ENCODE measurements around the gene GRIK3.

GRCh38 chr1:36762174-36762573 is 272.1 kb downstream of the GRIK3 start:
- TF ChIP-seq CTCF (IDR thresholded peaks at IDR 0.05) (no peak), POLR2A (IDR thresholded peaks at IDR 0.05) (no peak)
